ENCODE measurements around the gene COMMD6. TPM values are rescaled to one million over a fixed set of nuclear protein-coding genes. Genes with fewer than 3 reads are reported as not detected.

The COMMD6 gene
- polyA plus RNA-seq, 3 donors = 180 to 401 (median 330) TPM

DNA sequence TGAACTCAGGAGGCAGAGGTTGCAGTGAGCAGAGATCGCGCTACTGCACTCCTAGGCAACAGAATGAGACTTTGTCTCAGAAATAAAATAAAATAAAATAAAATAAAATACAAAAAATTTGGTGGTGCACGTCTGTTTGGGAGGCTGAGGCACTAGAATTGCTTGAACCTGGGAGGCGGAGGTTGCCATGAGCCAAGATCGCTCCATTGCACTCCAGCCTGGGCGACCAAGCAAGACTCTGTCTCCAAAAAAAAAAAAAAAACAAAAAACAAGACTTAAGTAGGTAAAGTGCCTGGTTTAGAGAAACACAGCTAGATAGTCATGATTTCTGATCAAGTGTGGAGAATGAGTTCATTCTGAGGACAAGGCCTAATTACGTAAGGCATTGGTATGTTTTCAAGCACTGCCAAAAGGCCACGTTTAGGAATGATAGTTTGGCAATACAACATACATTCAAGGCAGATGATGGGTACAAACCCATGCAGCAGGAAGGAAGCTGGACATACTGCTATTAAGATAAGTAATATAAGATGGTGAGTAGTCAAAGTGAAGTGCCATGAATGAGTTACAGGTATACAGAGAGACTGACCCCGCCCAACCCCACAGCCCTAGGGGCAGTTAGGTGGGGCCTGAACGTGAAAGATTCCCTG lies 7.2 kb upstream of the COMMD6 start:
- no peaks in the 10 kb centered on the region for H3K36me3 Mint-ChIP-seq
- H3K4me1 Mint-ChIP-seq = peaks cover 15% of the 10 kb centered on the region
- Histone ChIP-seq H3K36me3 (replicated peaks in 1 of 2; ENCODE audit: control insufficient read depth in 1 of 2, insufficient read depth in 2 of 2, low read length in 2 of 2) (no peaks in the 10 kb centered on the region), H3K27me3 (ENCODE audit: control insufficient read depth in 2 of 2, insufficient read depth in 2 of 2, low read length in 2 of 2) (no peaks in the 10 kb centered on the region), H3K4me1 (ENCODE audit: control insufficient read depth in 1 of 2, insufficient read depth in 2 of 2, low read length in 2 of 2) (peaks cover 13 to 15% of the 10 kb centered on the region in 2 donors), H3K9me3 (replicated peaks in 1 of 2; ENCODE audit: control insufficient read depth in 1 of 2, insufficient read depth in 1 of 2, low read length in 2 of 2) (no peaks in the 10 kb centered on the region), H3K9ac (ENCODE audit: insufficient read depth, low read length, poor library complexity, severe bottlenecking) (no peak overlapping the region), H3K4me2 (replicated peaks; ENCODE audit: extremely low read depth, low read length, poor library complexity, severe bottlenecking) (no peak overlapping the region), H3K27ac (ENCODE audit: low read depth in 1 of 2, low read length in 2 of 2) (no peak overlapping the region), H3K79me2 (ENCODE audit: insufficient read depth, low read length) (peaks cover 2% of the 10 kb centered on the region), H3K4me3 (replicated peaks in 1 of 3; ENCODE audit: low read depth in 2 of 3, low read length in 3 of 3) (no peak overlapping the region), H2AFZ (ENCODE audit: insufficient read depth, low read depth, low read length, poor library complexity, severe bottlenecking) (no peak overlapping the region), H4K20me1 (ENCODE audit: insufficient read depth, low read length) (no peaks in the 10 kb centered on the region)
- H3K27ac Mint-ChIP-seq = no peak overlapping the region
- TF ChIP-seq, protein P1, sequence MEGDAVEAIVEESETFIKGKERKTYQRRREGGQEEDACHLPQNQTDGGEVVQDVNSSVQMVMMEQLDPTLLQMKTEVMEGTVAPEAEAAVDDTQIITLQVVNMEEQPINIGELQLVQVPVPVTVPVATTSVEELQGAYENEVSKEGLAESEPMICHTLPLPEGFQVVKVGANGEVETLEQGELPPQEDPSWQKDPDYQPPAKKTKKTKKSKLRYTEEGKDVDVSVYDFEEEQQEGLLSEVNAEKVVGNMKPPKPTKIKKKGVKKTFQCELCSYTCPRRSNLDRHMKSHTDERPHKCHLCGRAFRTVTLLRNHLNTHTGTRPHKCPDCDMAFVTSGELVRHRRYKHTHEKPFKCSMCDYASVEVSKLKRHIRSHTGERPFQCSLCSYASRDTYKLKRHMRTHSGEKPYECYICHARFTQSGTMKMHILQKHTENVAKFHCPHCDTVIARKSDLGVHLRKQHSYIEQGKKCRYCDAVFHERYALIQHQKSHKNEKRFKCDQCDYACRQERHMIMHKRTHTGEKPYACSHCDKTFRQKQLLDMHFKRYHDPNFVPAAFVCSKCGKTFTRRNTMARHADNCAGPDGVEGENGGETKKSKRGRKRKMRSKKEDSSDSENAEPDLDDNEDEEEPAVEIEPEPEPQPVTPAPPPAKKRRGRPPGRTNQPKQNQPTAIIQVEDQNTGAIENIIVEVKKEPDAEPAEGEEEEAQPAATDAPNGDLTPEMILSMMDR (IDR thresholded peaks at IDR 0.05) = no peak
- H3K27me3 Mint-ChIP-seq (ENCODE audit: low read depth in 3 of 3) = no peaks in the 10 kb centered on the region
- WGBS (ENCODE audit: insufficient coverage) = no CpG with 5 or more reads among the region's 10 CpGs
- no peak for DNase-seq
- H3K9me3 Mint-ChIP-seq = no peaks in the 10 kb centered on the region
- intact Hi-C loops (cut with micrococcal nuclease) = loop anchor here (5.0 kb wide), 2 partner anchors 38 to 63 kb away; partner anchors contain the start of gene TBC1D4 (in 1 of the 2)
- H3K4me3 Mint-ChIP-seq = no peak overlapping the region

DNA sequence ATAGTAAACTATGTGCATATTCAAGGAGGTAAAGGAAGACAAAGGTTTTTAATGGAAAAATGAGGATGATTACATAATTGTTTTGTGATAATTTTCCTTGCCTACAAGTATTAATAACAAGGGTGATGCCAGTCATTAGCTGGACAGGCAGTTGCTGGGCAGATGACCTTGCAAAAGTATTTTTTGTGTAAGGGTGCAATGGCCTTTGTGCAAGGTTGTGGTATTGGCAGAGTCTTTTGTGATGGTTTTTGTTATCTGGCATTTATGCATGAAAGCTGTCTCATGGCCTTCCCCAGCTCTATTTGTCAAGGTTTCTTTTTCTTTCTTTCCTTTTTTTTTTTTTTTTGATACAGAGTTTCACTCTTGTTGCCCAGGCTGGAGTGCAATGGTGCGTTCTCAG lies 4.3 kb upstream of the COMMD6 start:
- no peak overlapping the region for H3K4me3 ChIP-seq (replicated peaks in 1 of 3; ENCODE audit: low read depth in 2 of 3, low read length in 3 of 3)
- Mint-ChIP-seq H3K4me1 (peaks cover 20% of the 10 kb centered on the region), H3K36me3 (no peaks in the 10 kb centered on the region), H3K4me3 (no peak overlapping the region), H3K9me3 (no peaks in the 10 kb centered on the region), H3K27ac (no peak overlapping the region), H3K27me3 (ENCODE audit: low read depth in 3 of 3) (peaks cover 0 to 1% (median 0%) of the 10 kb centered on the region in 3 donors)
- no peak for DNase-seq
- no peaks in the 10 kb centered on the region for H3K27me3 ChIP-seq (ENCODE audit: control insufficient read depth in 2 of 2, insufficient read depth in 2 of 2, low read length in 2 of 2)
- no peak overlapping the region for H2AFZ ChIP-seq (ENCODE audit: insufficient read depth, low read depth, low read length, poor library complexity, severe bottlenecking)
- no peak overlapping the region for H3K9ac ChIP-seq (ENCODE audit: insufficient read depth, low read length, poor library complexity, severe bottlenecking)
- H4K20me1 ChIP-seq (ENCODE audit: insufficient read depth, low read length) = no peaks in the 10 kb centered on the region
- no peaks in the 10 kb centered on the region for H3K9me3 ChIP-seq (replicated peaks in 1 of 2; ENCODE audit: control insufficient read depth in 1 of 2, insufficient read depth in 1 of 2, low read length in 2 of 2)
- intact Hi-C loops (cut with micrococcal nuclease) = no loop called here
- peaks cover 15 to 25% of the 10 kb centered on the region in 2 donors for H3K4me1 ChIP-seq (ENCODE audit: control insufficient read depth in 1 of 2, insufficient read depth in 2 of 2, low read length in 2 of 2)
- TF ChIP-seq, protein P1 (IDR thresholded peaks at IDR 0.05) = no peak
- H3K36me3 ChIP-seq (replicated peaks in 1 of 2; ENCODE audit: control insufficient read depth in 1 of 2, insufficient read depth in 2 of 2, low read length in 2 of 2) = no peaks in the 10 kb centered on the region
- H3K4me2 ChIP-seq (replicated peaks; ENCODE audit: extremely low read depth, low read length, poor library complexity, severe bottlenecking) = no peak overlapping the region
- peaks cover 7% of the 10 kb centered on the region for H3K79me2 ChIP-seq (ENCODE audit: insufficient read depth, low read length)
- WGBS (ENCODE audit: insufficient coverage) = no CpG with 5 or more reads among the region's 1 CpG
- no peak overlapping the region for H3K27ac ChIP-seq (ENCODE audit: low read depth in 1 of 2, low read length in 2 of 2)

All from CD14-positive monocyte (primary cell).